Stimulated activated naive CD4-positive, alpha-beta T cell (primary cell): ENCODE results near the gene LMOD1.
"Not testable (repeated sequence)": the region's sequence is repeated elsewhere in the genome, so short reads cannot be mapped to it uniquely, and the experiment has no call there.

Source experiments
- DNase-seq, 6 experiments: peaks; one replicate each; lab custom pipeline; 2025; lab: John Stamatoyannopoulos, UW

Gene LMOD1

GRCh38 chr1:201914456-201915235 lies 31.7 kb downstream of the LMOD1 start:
- no peak for DNase-seq

- no peak for DNase-seq
Measured at GRCh38 chr1:201912832-201913231, 33.5 kb downstream of the LMOD1 start.

GRCh38 chr1:201911826-201912571 lies 34.3 kb downstream of the LMOD1 start:
- DNase-seq: no peak

- no peak for DNase-seq
Measured at GRCh38 chr1:201907621-201908020, 38.7 kb downstream of the LMOD1 start.

- DNase-seq: no peak
Measured at GRCh38 chr1:201906336-201906735, 40.0 kb downstream of the LMOD1 start.

GRCh38 chr1:201905234-201905890 lies 41.0 kb downstream of the LMOD1 start:
- DNase-seq: no peak

GRCh38 chr1:201904579-201904978 lies 41.8 kb downstream of the LMOD1 start:
- DNase-seq: no peak

GRCh38 chr1:201903135-201903534 lies 43.2 kb downstream of the LMOD1 start:
- DNase-seq: no peak

GRCh38 chr1:201902198-201902597 lies 44.1 kb downstream of the LMOD1 start:
- DNase-seq: no peak

GRCh38 chr1:201901036-201901435 lies 45.3 kb downstream of the LMOD1 start:
- DNase-seq: not testable (repeated sequence)

- DNase-seq: no peak
Measured at GRCh38 chr1:201900476-201900875, 45.9 kb downstream of the LMOD1 start.

GRCh38 chr1:201899683-201900429 lies 46.5 kb downstream of the LMOD1 start:
- DNase-seq: no peak

- no peak for DNase-seq
Measured at GRCh38 chr1:201898992-201899391, 47.4 kb downstream of the LMOD1 start.

GRCh38 chr1:201898240-201898894 lies 48.0 kb downstream of the LMOD1 start:
- no peak for DNase-seq

GRCh38 chr1:201896951-201897391 lies 49.4 kb downstream of the LMOD1 start:
- DNase-seq: no peak

- peak; percentile 40 to 75 (median 66) for DNase-seq
Measured at GRCh38 chr1:201895913-201896807, 50.2 kb downstream of the LMOD1 start.

- DNase-seq: no peak
Measured at GRCh38 chr1:201895120-201895665, 51.2 kb downstream of the LMOD1 start.

- DNase-seq: no peak
Measured at GRCh38 chr1:201894343-201895119, 51.8 kb downstream of the LMOD1 start.

GRCh38 chr1:201893431-201893830 lies 52.9 kb downstream of the LMOD1 start:
- DNase-seq: no peak
